Neural cell (in vitro differentiated cells): ENCODE results near the gene PWWP2B.

Source experiments
- CTCF ChIP-seq: fragments of 450-650 bp; IDR thresholded peaks from 2 replicates; pipeline ENCODE4 v1.5.1; 2014; ENCODE audit warnings: antibody characterized with exemption, mild to moderate bottlenecking, moderate library complexity; ENCODE audit not compliant: poor library complexity, severe bottlenecking
- EP300 ChIP-seq: fragments of 450-650 bp; conservative IDR thresholded peaks from 2 replicates; pipeline ENCODE4 v1.6.1; 2014; ENCODE audit warnings: antibody characterized with exemption, mild to moderate bottlenecking, moderate library complexity; ENCODE audit not compliant: poor library complexity, severe bottlenecking
- EZH2 ChIP-seq: fragments of 200-600, 300-800 bp; shearing (Covaris generic), sonication (generic); IDR thresholded peaks from 2 replicates; pipeline ENCODE4 v1.6.1; 2014; ENCODE audit warnings: antibody characterized with exemption, low read length, borderline replicate concordance, mild to moderate bottlenecking; ENCODE audit not compliant: insufficient read depth, poor library complexity, severe bottlenecking
- MXI1 ChIP-seq: fragments of 450-650 bp; conservative IDR thresholded peaks from 2 replicates; pipeline ENCODE4 v1.6.1; 2014; ENCODE audit warnings: antibody characterized with exemption, mild to moderate bottlenecking; ENCODE audit not compliant: poor library complexity, severe bottlenecking
- RAD21 ChIP-seq: fragments of 450-650 bp; conservative IDR thresholded peaks from 2 replicates; pipeline ENCODE4 v1.6.1; 2014; ENCODE audit warnings: antibody characterized with exemption, mild to moderate bottlenecking, moderate library complexity
- TAF1 ChIP-seq: IDR thresholded peaks from 2 replicates; pipeline ENCODE4 v1.6.1; 2012; ENCODE audit warnings: low read depth

- TF ChIP-seq TAF1 (no peak), CTCF (no peak), EZH2 (no peak), MXI1 (no peak), RAD21 (no peak), EP300 (no peak)
Measured at GRCh38 chr10:132461103-132461682, 64.2 kb downstream of the PWWP2B start.
